NCI-H748 (cell line): ENCODE measurements around the gene NEGR1.

Source experiments
- DNase-seq: peaks from one replicate; lab custom pipeline; 2025; ENCODE audit not compliant: unreplicated experiment; lab: John Stamatoyannopoulos, UW

The NEGR1 gene

GRCh38 chr1:71510725-71511124 is 771.6 kb downstream of the NEGR1 start:
- DNase-seq = no peak

GRCh38 chr1:71509051-71509595 is 773.2 kb downstream of the NEGR1 start:
- no peak for DNase-seq

GRCh38 chr1:71502006-71502405 is 780.3 kb downstream of the NEGR1 start:
- DNase-seq = no peak

- DNase-seq = no peak
These were observed 783.8 kb downstream of the NEGR1 start for GRCh38 chr1:71498542-71498941.

GRCh38 chr1:71494163-71494562 is 788.2 kb downstream of the NEGR1 start:
- DNase-seq = no peak

- no peak for DNase-seq
These were observed 789.9 kb downstream of the NEGR1 start for GRCh38 chr1:71492298-71493041.

- DNase-seq = no peak
These were observed 791.9 kb downstream of the NEGR1 start for GRCh38 chr1:71490432-71490831.

- DNase-seq = no peak
These were observed 793.6 kb downstream of the NEGR1 start for GRCh38 chr1:71488555-71489252.

GRCh38 chr1:71473331-71473730 is 809.0 kb downstream of the NEGR1 start:
- DNase-seq = no peak

- no peak for DNase-seq
These were observed 817.2 kb downstream of the NEGR1 start for GRCh38 chr1:71465093-71465492.

- no peak for DNase-seq
These were observed 818.3 kb downstream of the NEGR1 start for GRCh38 chr1:71464016-71464415.

GRCh38 chr1:71463144-71463543 is 819.2 kb downstream of the NEGR1 start:
- DNase-seq = no peak

- no peak for DNase-seq
These were observed 820.1 kb downstream of the NEGR1 start for GRCh38 chr1:71462247-71462646.

GRCh38 chr1:71461416-71461815 is 820.9 kb downstream of the NEGR1 start:
- no peak for DNase-seq

GRCh38 chr1:71448444-71448843 is 833.9 kb downstream of the NEGR1 start:
- DNase-seq = no peak

GRCh38 chr1:71438626-71439025 is 843.7 kb downstream of the NEGR1 start:
- DNase-seq = no peak

- DNase-seq = no peak
These were observed 846.4 kb downstream of the NEGR1 start for GRCh38 chr1:71435951-71436350.

- no peak for DNase-seq
These were observed 848.1 kb downstream of the NEGR1 start for GRCh38 chr1:71434240-71434639.

GRCh38 chr1:71428029-71428428 is 854.3 kb downstream of the NEGR1 start:
- no peak for DNase-seq

GRCh38 chr1:71427066-71427465 is 855.3 kb downstream of the NEGR1 start:
- DNase-seq = peak; percentile 67

GRCh38 chr1:71424536-71424935 is 857.8 kb downstream of the NEGR1 start:
- DNase-seq = no peak

GRCh38 chr1:71422221-71422620 is 860.1 kb downstream of the NEGR1 start:
- DNase-seq = no peak
